Trophoblast cell (in vitro differentiated cells and primary cell): Measurements from ENCODE around the gene SMOC1.

Source experiments
- DNase-seq, 2 donors: peaks; one replicate each; pipeline ENCODE4 v3.0.0-alpha.2; 2016
- H2AFZ ChIP-seq: 2 replicates; pipeline ENCODE4 v1.6.1; 2013; ENCODE audit warnings: low read length, moderate library complexity, mild to moderate bottlenecking; ENCODE audit not compliant: insufficient read depth, poor library complexity
- H2AK5ac ChIP-seq: 2 replicates; pipeline ENCODE4 v1.6.1; 2013; ENCODE audit warnings: mild to moderate bottlenecking, low read length
- H2BK120ac ChIP-seq: 2 replicates; pipeline ENCODE4 v1.6.1; 2013; ENCODE audit warnings: low read length, mild to moderate bottlenecking, moderate library complexity; ENCODE audit not compliant: insufficient read depth, poor library complexity
- H2BK12ac ChIP-seq: 2 replicates; pipeline ENCODE4 v1.6.1; 2013; ENCODE audit warnings: mild to moderate bottlenecking, low read length, moderate library complexity
- H2BK5ac ChIP-seq: 2 replicates; pipeline ENCODE4 v1.6.1; 2013; ENCODE audit warnings: low read length, low read depth, moderate library complexity, mild to moderate bottlenecking; ENCODE audit not compliant: poor library complexity
- H3K14ac ChIP-seq: 2 replicates; pipeline ENCODE4 v1.6.1; 2013; ENCODE audit warnings: mild to moderate bottlenecking, low read length
- H3K18ac ChIP-seq: 2 replicates; pipeline ENCODE4 v1.6.1; 2013; ENCODE audit warnings: mild to moderate bottlenecking, low read length
- H3K23ac ChIP-seq: 2 replicates; pipeline ENCODE4 v1.6.1; 2013; ENCODE audit warnings: low read length
- H3K27ac ChIP-seq: 2 replicates; pipeline ENCODE4 v1.5.1; 2013; ENCODE audit warnings: low read depth, mild to moderate bottlenecking, inconsistent platforms, low read length, moderate library complexity
- H3K27me3 ChIP-seq: 2 replicates; pipeline ENCODE4 v1.6.1; 2013; ENCODE audit warnings: inconsistent platforms, mild to moderate bottlenecking, low read length, moderate library complexity; ENCODE audit not compliant: insufficient read depth
- H3K36me3 ChIP-seq, 2 experiments: 1 replicate in 1 of 2; 2 replicates in 1 of 2; pipeline ENCODE4 v1.6.1; 2013; ENCODE audit warnings: low read length in 2 of 2, mild to moderate bottlenecking in 2 of 2, moderate library complexity in 1 of 2; ENCODE audit not compliant: insufficient read depth in 2 of 2, control insufficient read depth in 1 of 2
- H3K4ac ChIP-seq: 2 replicates; pipeline ENCODE4 v1.6.1; 2013; ENCODE audit warnings: low read depth, mild to moderate bottlenecking, low read length, moderate library complexity
- H3K4me1 ChIP-seq, 2 experiments: 1 replicate in 1 of 2; 2 replicates in 1 of 2; pipeline ENCODE4 v1.6.1; 2013; ENCODE audit warnings: low read length in 2 of 2, mild to moderate bottlenecking in 2 of 2, moderate library complexity in 1 of 2; ENCODE audit not compliant: insufficient read depth in 2 of 2, control insufficient read depth in 1 of 2
- H3K4me2 ChIP-seq: 2 replicates; pipeline ENCODE4 v1.6.1; 2013; ENCODE audit warnings: inconsistent platforms, mild to moderate bottlenecking, low read length, moderate library complexity
- H3K4me3 ChIP-seq: 2 replicates; pipeline ENCODE4 v1.5.1; 2013; ENCODE audit warnings: mild to moderate bottlenecking, low read depth, low read length, inconsistent platforms
- H3K79me1 ChIP-seq: one replicate; pipeline ENCODE4 v1.6.1; 2013; ENCODE audit warnings: low read length
- H3K79me2 ChIP-seq: 2 replicates; pipeline ENCODE4 v1.6.1; 2013; ENCODE audit warnings: low read length, mild to moderate bottlenecking; ENCODE audit not compliant: control insufficient read depth, insufficient read depth, poor library complexity
- H3K9ac ChIP-seq: 2 replicates; pipeline ENCODE4 v1.6.1; 2013; ENCODE audit warnings: mild to moderate bottlenecking, low read length
- H3K9me3 ChIP-seq: 2 replicates; pipeline ENCODE4 v1.6.1; 2013; ENCODE audit warnings: low read depth, mild to moderate bottlenecking, control low read depth, inconsistent platforms, low read length; ENCODE audit not compliant: insufficient read depth
- H4K12ac ChIP-seq: 2 replicates; pipeline ENCODE4 v1.6.1; 2013; ENCODE audit warnings: low read depth, mild to moderate bottlenecking, low read length, moderate library complexity
- H4K8ac ChIP-seq: 2 replicates; pipeline ENCODE4 v1.6.1; 2013; ENCODE audit warnings: low read depth, mild to moderate bottlenecking, low read length, moderate library complexity
- H4K91ac ChIP-seq: one replicate; pipeline ENCODE4 v1.6.1; 2013; ENCODE audit warnings: low read depth, mild to moderate bottlenecking, low read length, moderate library complexity
- WGBS: extraction: QIAGEN DNeasy Blood & Tissue Kit; methylation state at CpG from one replicate; pipeline ENCODE4 v1.1.7; 2013; ENCODE audit warnings: missing lambda C conversion rate; ENCODE audit not compliant: insufficient read length, insufficient coverage; ENCODE audit errors: extremely low coverage; 5-methylcytosine and 5-hydroxymethylcytosine counted together

SMOC1 gene

GRCh38 chr14:69858801-69859200, 20.4 kb upstream of the SMOC1 start:
- no peak overlapping the region for H3K27ac ChIP-seq
- H3K79me2 ChIP-seq: no peaks in the 10 kb centered on the region
- H3K9me3 ChIP-seq: no peaks in the 10 kb centered on the region
- H3K4me2 ChIP-seq: no peak overlapping the region
- H3K18ac ChIP-seq: no peak overlapping the region
- H3K79me1 ChIP-seq: no peaks in the 10 kb centered on the region
- no peak overlapping the region for H3K14ac ChIP-seq
- no CpG with 5 or more reads among the region's 8 CpGs for whole genome bisulfite sequencing
- H4K91ac ChIP-seq: no peak overlapping the region
- H4K12ac ChIP-seq: no peak overlapping the region
- no peak overlapping the region for H4K8ac ChIP-seq
- H3K27me3 ChIP-seq: no peaks in the 10 kb centered on the region
- H2AFZ ChIP-seq: no peak overlapping the region
- H3K4me3 ChIP-seq: no peak overlapping the region
- H2BK12ac ChIP-seq: no peak overlapping the region
- H3K36me3 ChIP-seq: no peaks in the 10 kb centered on the region
- no peak overlapping the region for H2BK120ac ChIP-seq
- H3K4me1 ChIP-seq: no peaks in the 10 kb centered on the region
- H3K9ac ChIP-seq: no peak overlapping the region
- no peak overlapping the region for H3K23ac ChIP-seq
- DNase-seq: no peak
- H2AK5ac ChIP-seq: no peak overlapping the region
- H3K4ac ChIP-seq: no peak overlapping the region
- no peak overlapping the region for H2BK5ac ChIP-seq

GRCh38 chr14:69859591-69859990, 19.6 kb upstream of the SMOC1 start:
- no peak overlapping the region for H3K27ac ChIP-seq
- H3K14ac ChIP-seq: no peak overlapping the region
- no peak for DNase-seq
- H4K91ac ChIP-seq: no peak overlapping the region
- H2AFZ ChIP-seq: no peak overlapping the region
- H4K8ac ChIP-seq: no peak overlapping the region
- H2BK12ac ChIP-seq: no peak overlapping the region
- H4K12ac ChIP-seq: no peak overlapping the region
- H3K79me1 ChIP-seq: no peaks in the 10 kb centered on the region
- H3K9me3 ChIP-seq: no peaks in the 10 kb centered on the region
- H2BK120ac ChIP-seq: no peak overlapping the region
- H3K79me2 ChIP-seq: no peaks in the 10 kb centered on the region
- H3K4ac ChIP-seq: no peak overlapping the region
- no peaks in the 10 kb centered on the region for H3K36me3 ChIP-seq
- H2AK5ac ChIP-seq: no peak overlapping the region
- no peak overlapping the region for H3K9ac ChIP-seq
- WGBS: no CpG with 5 or more reads among the region's 14 CpGs
- no peak overlapping the region for H3K4me3 ChIP-seq
- no peak overlapping the region for H3K4me2 ChIP-seq
- no peak overlapping the region for H3K18ac ChIP-seq
- no peaks in the 10 kb centered on the region for H3K27me3 ChIP-seq
- no peak overlapping the region for H3K23ac ChIP-seq
- no peak overlapping the region for H2BK5ac ChIP-seq
- H3K4me1 ChIP-seq: no peaks in the 10 kb centered on the region

- Histone ChIP-seq H3K4ac (no peak overlapping the region), H3K14ac (no peak overlapping the region), H3K4me2 (no peak overlapping the region), H3K36me3 (no peaks in the 10 kb centered on the region), H2BK120ac (no peak overlapping the region), H3K23ac (no peak overlapping the region), H2AFZ (no peak overlapping the region), H3K27me3 (no peaks in the 10 kb centered on the region), H3K9me3 (no peaks in the 10 kb centered on the region), H3K79me1 (no peaks in the 10 kb centered on the region), H4K91ac (no peak overlapping the region), H4K8ac (no peak overlapping the region), H3K4me3 (no peak overlapping the region), H2BK12ac (no peak overlapping the region), H2BK5ac (no peak overlapping the region), H3K9ac (no peak overlapping the region), H3K27ac (no peak overlapping the region), H2AK5ac (no peak overlapping the region), H3K79me2 (no peaks in the 10 kb centered on the region), H4K12ac (no peak overlapping the region), H3K4me1 (no peaks in the 10 kb centered on the region), H3K18ac (no peak overlapping the region)
- no CpG with 5 or more reads among the region's 12 CpGs for WGBS
- no peak for DNase-seq
These were observed 19.0 kb upstream of the SMOC1 start for GRCh38 chr14:69860221-69860620.

- H3K27ac ChIP-seq: no peak overlapping the region
- no peak overlapping the region for H3K4ac ChIP-seq
- WGBS: no CpG with 5 or more reads among the region's 3 CpGs
- H3K9ac ChIP-seq: no peak overlapping the region
- no peak overlapping the region for H2BK5ac ChIP-seq
- H3K27me3 ChIP-seq: no peaks in the 10 kb centered on the region
- H2BK12ac ChIP-seq: no peak overlapping the region
- no peak overlapping the region for H3K4me2 ChIP-seq
- no peak overlapping the region for H3K14ac ChIP-seq
- no peak for DNase-seq
- no peak overlapping the region for H2AFZ ChIP-seq
- no peaks in the 10 kb centered on the region for H3K4me1 ChIP-seq
- H3K9me3 ChIP-seq: peaks cover 7% of the 10 kb centered on the region
- no peaks in the 10 kb centered on the region for H3K36me3 ChIP-seq
- H4K8ac ChIP-seq: no peak overlapping the region
- H2BK120ac ChIP-seq: no peak overlapping the region
- H3K23ac ChIP-seq: no peak overlapping the region
- no peak overlapping the region for H3K18ac ChIP-seq
- H3K79me2 ChIP-seq: no peaks in the 10 kb centered on the region
- no peaks in the 10 kb centered on the region for H3K79me1 ChIP-seq
- H2AK5ac ChIP-seq: no peak overlapping the region
- no peak overlapping the region for H4K12ac ChIP-seq
- H3K4me3 ChIP-seq: no peak overlapping the region
- H4K91ac ChIP-seq: no peak overlapping the region
These were observed 18.1 kb upstream of the SMOC1 start for GRCh38 chr14:69861025-69861569.
